DMS153 treated with DMSO at 0.1 percent for 48 hours (cell line): ENCODE data around the gene SENP3.

Experiments used
- DNase-seq: peaks from one replicate; lab custom pipeline; 2025; ENCODE audit not compliant: unreplicated experiment; lab: John Stamatoyannopoulos, UW

Gene SENP3

GRCh38 chr17:7555320-7555948 is 6.3 kb upstream of the SENP3 start:
- no peak for DNase-seq

DNA sequence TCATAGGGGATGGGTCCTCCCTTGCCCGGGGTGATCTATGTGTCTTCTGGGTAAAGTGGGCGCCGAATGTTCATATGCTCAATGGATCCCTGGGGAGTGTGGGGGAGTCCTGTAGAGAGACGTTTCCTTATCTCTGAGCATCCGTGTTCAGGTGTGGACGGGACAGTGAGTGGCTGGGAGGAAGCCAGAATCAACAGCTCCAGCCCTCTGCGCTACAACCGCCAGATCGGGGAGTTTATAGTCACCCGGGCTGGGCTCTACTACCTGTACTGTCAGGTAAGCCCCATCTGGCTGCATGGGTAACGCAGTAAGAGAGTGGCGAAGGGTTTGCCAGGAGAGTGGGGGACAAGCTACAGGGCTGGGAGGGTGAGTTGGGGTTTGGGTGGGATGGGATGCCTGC is 5.1 kb upstream of the SENP3 start:
- no peak for DNase-seq

GRCh38 chr17:7557147-7557764 is 4.5 kb upstream of the SENP3 start:
- no peak for DNase-seq

GRCh38 chr17:7557775-7558543 is 3.8 kb upstream of the SENP3 start:
- DNase-seq: peak; percentile 54

GRCh38 chr17:7558544-7559319 is 3.0 kb upstream of the SENP3 start, which contains the start of gene TNFSF13:
TNFSF13 (plus strand) TSS chr17:7558750; CDS start chr17:7559040, 290 bp downstream.
- DNase-seq: no peak

- DNase-seq: no peak
These were observed 2.2 kb upstream of the SENP3 start for GRCh38 chr17:7559320-7560171.

GRCh38 chr17:7560172-7561027 is 1.3 kb upstream of the SENP3 start:
- DNase-seq: no peak

DNA sequence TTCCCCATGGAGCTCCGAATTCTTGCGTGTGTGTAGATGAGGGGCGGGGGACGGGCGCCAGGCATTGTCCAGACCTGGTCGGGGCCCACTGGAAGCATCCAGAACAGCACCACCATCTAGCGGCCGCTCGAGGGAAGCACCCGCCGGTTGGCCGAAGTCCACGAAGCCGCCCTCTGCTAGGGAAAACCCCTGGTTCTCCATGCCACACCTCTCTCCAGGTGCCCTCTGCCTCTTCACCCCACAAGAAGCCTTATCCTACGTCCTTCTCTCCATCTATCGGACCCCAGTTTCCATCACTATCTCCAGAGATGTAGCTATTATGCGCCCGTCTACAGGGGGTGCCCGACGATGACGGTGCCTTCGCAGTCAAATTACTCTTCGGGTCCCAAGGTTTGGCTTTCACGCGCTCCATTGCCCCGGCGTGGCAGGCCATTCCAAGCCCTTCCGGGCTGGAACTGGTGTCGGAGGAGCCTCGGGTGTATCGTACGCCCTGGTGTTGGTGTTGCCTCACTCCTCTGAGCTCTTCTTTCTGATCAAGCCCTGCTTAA is 617 bp upstream of the SENP3 start:
- peak; percentile 48 for DNase-seq

GRCh38 chr17:7562208-7562605 is 488 bp downstream of the SENP3 start:
- DNase-seq: no peak

DNA sequence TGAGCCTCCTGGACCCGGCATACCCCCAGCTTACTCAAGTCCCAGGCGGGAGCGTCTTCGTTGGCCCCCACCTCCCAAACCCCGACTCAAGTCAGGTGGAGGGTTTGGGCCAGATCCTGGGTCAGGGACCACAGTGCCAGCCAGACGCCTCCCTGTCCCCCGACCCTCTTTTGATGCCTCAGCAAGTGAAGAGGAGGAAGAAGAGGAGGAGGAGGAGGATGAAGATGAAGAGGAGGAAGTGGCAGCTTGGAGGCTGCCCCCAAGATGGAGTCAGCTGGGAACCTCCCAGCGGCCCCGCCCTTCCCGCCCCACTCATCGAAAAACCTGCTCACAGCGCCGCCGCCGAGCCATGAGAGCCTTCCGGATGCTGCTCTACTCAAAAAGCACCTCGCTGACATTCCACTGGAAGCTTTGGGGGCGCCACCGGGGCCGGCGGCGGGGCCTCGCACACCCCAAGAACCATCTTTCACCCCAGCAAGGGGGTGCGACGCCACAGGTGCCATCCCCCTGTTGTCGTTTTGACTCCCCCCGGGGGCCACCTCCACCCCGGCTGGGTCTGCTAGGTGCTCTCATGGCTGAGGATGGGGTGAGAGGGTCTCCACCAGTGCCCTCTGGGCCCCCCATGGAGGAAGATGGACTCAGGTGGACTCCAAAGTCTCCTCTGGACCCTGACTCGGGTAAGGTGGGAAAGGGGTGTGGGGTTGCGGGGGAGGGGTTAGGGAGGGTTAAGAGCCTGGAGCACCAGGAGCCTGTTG is 1.6 kb downstream of the SENP3 start:
- no peak for DNase-seq

GRCh38 chr17:7569571-7569970 is 7.9 kb downstream of the SENP3 start:
- DNase-seq: no peak

DNA sequence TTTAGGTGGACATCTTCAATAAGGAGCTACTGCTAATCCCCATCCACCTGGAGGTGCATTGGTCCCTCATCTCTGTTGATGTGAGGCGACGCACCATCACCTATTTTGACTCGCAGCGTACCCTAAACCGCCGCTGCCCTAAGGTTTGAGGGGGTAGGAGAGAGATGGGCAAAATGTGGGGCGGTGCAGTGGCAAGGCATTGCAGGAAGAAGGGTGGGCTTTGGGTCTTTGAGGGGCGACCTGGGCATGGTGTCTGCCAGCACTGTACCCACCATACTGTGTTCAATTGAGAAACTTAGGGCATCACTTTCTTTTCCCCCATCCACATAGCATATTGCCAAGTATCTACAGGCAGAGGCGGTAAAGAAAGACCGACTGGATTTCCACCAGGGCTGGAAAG is 8.6 kb downstream of the SENP3 start:
- no peak for DNase-seq

DNA sequence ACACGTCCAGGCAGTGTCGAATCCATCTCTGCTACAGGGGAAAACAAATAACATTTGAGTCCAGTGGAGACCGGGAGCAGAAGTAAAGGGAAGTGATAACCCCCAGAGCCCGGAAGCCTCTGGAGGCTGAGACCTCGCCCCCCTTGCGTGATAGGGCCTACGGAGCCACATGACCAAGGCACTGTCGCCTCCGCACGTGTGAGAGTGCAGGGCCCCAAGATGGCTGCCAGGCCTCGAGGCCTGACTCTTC is 10.5 kb downstream of the SENP3 start:
- DNase-seq: no peak

DNA sequence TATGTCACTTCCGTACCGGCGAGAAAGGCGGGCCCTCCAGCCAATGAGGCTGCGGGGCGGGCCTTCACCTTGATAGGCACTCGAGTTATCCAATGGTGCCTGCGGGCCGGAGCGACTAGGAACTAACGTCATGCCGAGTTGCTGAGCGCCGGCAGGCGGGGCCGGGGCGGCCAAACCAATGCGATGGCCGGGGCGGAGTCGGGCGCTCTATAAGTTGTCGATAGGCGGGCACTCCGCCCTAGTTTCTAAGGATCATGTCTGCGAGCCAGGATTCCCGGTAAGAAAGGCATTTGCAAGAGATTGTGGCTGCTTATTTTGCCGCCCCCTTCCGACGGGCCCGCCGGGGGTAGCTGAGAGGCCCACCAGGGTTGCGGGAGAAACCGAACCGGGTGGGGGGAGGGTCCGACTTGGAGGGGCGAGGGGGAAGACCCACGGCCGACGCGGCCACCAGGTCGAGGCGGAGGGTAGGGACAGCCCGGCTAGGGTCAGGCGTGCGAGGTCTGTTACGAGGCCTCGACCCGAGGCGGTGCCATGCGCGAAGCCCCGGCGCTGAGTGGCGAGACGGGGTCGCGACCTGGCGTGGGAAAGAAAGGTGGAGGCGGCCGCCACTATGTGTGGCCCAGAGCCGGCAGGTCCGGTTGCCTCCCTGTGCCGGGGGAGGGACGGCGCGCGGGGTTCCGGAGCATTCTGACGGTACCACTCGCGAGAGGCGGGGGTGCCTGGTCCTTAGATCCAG is 11.0 kb downstream of the SENP3 start:
- peak; percentile 81 for DNase-seq

DNA sequence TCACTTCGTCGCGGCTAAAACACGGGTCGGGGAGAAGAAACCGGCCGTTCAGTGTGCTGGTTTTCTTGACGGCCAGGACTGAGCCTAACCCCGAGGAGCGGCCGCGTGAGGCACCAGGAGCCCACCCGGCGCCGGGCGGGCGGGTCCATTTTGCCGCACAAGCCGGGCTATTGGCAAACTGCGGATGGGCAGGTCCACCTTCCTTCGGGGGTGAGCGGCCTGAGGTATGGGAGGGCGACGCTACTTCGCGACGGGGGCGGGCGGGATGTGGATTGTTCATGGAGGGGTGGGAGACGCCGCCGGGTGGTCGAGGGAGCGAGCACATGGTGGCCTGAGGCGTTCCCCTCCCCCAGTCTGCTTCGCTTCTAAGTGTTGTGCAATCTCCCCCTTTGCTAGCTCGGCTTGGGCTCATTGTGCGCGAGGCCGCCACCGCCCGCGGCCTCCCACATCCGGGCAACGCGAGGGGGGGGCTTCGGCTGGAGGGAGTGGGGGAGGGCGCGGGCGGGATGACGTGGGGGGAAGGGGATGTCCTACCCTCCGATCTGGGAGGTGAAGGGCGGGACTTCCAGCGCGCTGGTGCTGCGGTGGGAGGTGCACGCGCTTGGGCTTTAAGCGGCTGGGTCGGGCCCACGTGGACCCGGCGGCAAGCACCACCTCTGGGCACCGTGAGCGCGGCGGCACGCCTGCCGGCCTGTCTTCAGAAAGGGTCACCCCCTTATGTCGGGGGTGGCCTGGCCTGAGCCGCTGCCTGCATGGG is 11.8 kb downstream of the SENP3 start:
- no peak for DNase-seq

DNA sequence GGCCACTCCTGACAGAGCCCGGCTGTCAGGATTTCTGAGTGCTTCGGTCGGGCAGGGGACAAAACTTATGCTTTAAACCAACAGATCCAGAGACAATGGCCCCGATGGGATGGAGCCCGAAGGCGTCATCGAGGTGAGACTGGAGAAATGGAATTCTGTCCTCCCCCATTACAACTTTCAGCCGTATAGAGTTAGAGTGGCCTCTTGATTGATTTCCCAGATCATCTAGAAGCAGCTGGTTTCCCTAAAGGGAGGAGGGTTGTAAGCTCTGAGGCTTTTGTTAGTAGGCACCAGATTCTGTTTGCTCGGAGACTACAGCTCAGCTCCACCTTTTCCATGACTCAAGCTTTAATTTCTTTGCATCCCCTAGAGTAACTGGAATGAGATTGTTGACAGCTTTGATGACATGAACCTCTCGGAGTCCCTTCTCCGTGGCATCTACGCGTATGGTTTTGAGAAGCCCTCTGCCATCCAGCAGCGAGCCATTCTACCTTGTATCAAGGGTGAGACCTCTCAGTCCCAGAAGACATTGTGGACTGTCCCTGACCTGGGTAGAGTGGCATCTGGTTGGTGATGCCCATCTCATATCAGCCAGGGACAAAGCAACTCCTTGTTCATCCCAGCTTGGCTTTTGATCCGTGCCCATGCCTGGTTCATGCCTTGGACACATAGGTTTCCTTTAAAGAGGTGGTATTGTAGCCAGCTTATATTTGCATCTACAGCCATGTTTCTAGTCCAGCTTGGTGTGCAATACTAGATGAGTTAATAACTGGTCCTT is 12.6 kb downstream of the SENP3 start:
- no peak for DNase-seq

DNA sequence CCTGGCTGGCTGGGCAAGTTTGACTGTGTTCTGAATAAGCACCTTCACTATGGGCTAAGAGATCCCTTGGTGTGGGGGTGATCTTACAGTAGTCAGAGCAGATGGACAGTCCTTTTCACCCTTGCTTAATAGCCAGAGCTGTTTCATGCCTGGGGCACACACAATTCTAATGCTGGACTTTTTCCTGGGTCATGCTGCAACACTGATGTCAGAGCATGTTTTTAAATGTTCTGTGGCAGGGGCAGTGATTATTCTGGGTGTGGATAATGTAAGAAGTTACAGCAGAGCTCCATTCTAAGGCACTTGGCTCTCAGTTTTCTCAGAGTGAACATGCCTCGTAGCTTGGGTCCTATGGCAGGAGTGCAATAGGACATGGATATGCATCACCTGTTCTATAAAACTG is 13.8 kb downstream of the SENP3 start:
- DNase-seq: no peak
